ENCODE results near the gene SLC6A7. TPM values are rescaled to one million over a fixed set of nuclear protein-coding genes. Genes with fewer than 3 reads are reported as not detected.

The SLC6A7 gene
- total RNA-seq, 1 experiment from 2014 or later: 0.04 TPM

- CTCF ChIA-PET: interaction anchor here (0.5 to 2.9 kb wide), 6 partner anchors 10 to 174 kb away, joined by 3 to 18 read pairs (median 6); no protein-coding TSS in a partner anchor
- DNase-seq (ENCODE audit: low spot score) (no peak), ATAC-seq (no peak)
- Mint-ChIP-seq H3K4me1 (no peaks in the 10 kb centered on the region), H3K9me3 (no peaks in the 10 kb centered on the region), H3K27me3 (ENCODE audit: low read depth) (peaks cover 7% of the 10 kb centered on the region), H3K27ac (no peak overlapping the region), H3K36me3 (no peaks in the 10 kb centered on the region), H3K4me3 (no peak overlapping the region)
- TF ChIP-seq SP1 (CRISPR knock-in tag; conservative IDR thresholded peaks at IDR 0.05): no peak
- TF ChIP-seq FOXJ3 (CRISPR knock-in tag; IDR thresholded peaks at IDR 0.05; ENCODE audit: borderline replicate concordance): no peak
- no peak for TF ChIP-seq ZNF512 (CRISPR knock-in tag; IDR thresholded peaks at IDR 0.05; ENCODE audit: borderline replicate concordance)
- TF ChIP-seq CREB1 (CRISPR knock-in tag; IDR thresholded peaks at IDR 0.05): no peak
- POLR2A ChIA-PET: no interaction called here
Observed at GRCh38 chr5:150219861-150220260, 30.0 kb downstream of the SLC6A7 start.

GRCh38 chr5:150221471-150221870 is 31.6 kb downstream of the SLC6A7 start:
- CTCF ChIA-PET: interaction anchor here (0.6 to 1.0 kb wide), 2 partner anchors 34 to 169 kb away, joined by 3 to 5 read pairs; no protein-coding TSS in a partner anchor
- DNase-seq (ENCODE audit: low spot score): no peak
- Mint-ChIP-seq H3K36me3 (no peaks in the 10 kb centered on the region), H3K4me1 (no peaks in the 10 kb centered on the region), H3K27ac (no peak overlapping the region), H3K9me3 (no peaks in the 10 kb centered on the region), H3K27me3 (ENCODE audit: low read depth) (peaks cover 7% of the 10 kb centered on the region), H3K4me3 (no peak overlapping the region)
- POLR2A ChIA-PET: interaction anchor here (0.6 kb wide), 1 partner anchor 31 kb away, joined by 3 read pairs; no protein-coding TSS in a partner anchor
- ATAC-seq: no peak
- no peak for TF ChIP-seq ZNF671 (CRISPR knock-in tag; IDR thresholded peaks at IDR 0.05)
- no peak for TF ChIP-seq MXD4 (CRISPR knock-in tag; IDR thresholded peaks at IDR 0.05; ENCODE audit: borderline replicate concordance)
- TF ChIP-seq E2F4 (CRISPR knock-in tag; IDR thresholded peaks at IDR 0.05; ENCODE audit: borderline replicate concordance, low read depth): no peak
- no peak for TF ChIP-seq ZNF532 (CRISPR knock-in tag; IDR thresholded peaks at IDR 0.05; ENCODE audit: borderline replicate concordance)
- TF ChIP-seq TCF7 (CRISPR knock-in tag; IDR thresholded peaks at IDR 0.05; ENCODE audit: low read depth): no peak
- TF ChIP-seq NFE2L1 (CRISPR knock-in tag; IDR thresholded peaks at IDR 0.05): no peak
- TF ChIP-seq SMAD3 (CRISPR knock-in tag; IDR thresholded peaks at IDR 0.05; ENCODE audit: borderline replicate concordance): no peak
- no peak for TF ChIP-seq EMX1 (CRISPR knock-in tag; IDR thresholded peaks at IDR 0.05)
- no peak for TF ChIP-seq TEAD4 (CRISPR knock-in tag; IDR thresholded peaks at IDR 0.05)
- no peak for TF ChIP-seq ETV6 (CRISPR knock-in tag; IDR thresholded peaks at IDR 0.05)
- no peak for TF ChIP-seq ARID4B (CRISPR knock-in tag; IDR thresholded peaks at IDR 0.05; ENCODE audit: borderline replicate concordance)
- no peak for TF ChIP-seq MLX (CRISPR knock-in tag; IDR thresholded peaks at IDR 0.05)
- TF ChIP-seq GRHL2 (CRISPR knock-in tag; IDR thresholded peaks at IDR 0.05; ENCODE audit: insufficient replicate concordance, severe bottlenecking): no peak

Measured in WTC11 (cell line).